ENCODE results near the gene ADIRF.

The ADIRF gene

GRCh38 chr10:86960863-86961434 lies 7.3 kb upstream of the ADIRF start:
- no peak for DNase-seq
- TF ChIP-seq POLR2A (IDR thresholded peaks at IDR 0.05; ENCODE audit: low read length) (no peak), GATA1 (IDR thresholded peaks at IDR 0.05; ENCODE audit: low read depth, low read length) (no peak)

- TF ChIP-seq GATA1 (IDR thresholded peaks at IDR 0.05; ENCODE audit: low read depth, low read length) (no peak), POLR2A (IDR thresholded peaks at IDR 0.05; ENCODE audit: low read length) (no peak)
- no peak for DNase-seq
Observed at GRCh38 chr10:86961481-86962091, 6.7 kb upstream of the ADIRF start.

- TF ChIP-seq GATA1 (IDR thresholded peaks at IDR 0.05; ENCODE audit: low read depth, low read length) (no peak), POLR2A (IDR thresholded peaks at IDR 0.05; ENCODE audit: low read length) (no peak)
- DNase-seq, result no peak
Observed at GRCh38 chr10:86962136-86962980, 5.9 kb upstream of the ADIRF start.

- no peak for DNase-seq
- no peak for TF ChIP-seq GATA1 (IDR thresholded peaks at IDR 0.05; ENCODE audit: low read depth, low read length)
- no peak for TF ChIP-seq POLR2A (IDR thresholded peaks at IDR 0.05; ENCODE audit: low read length)
Observed at GRCh38 chr10:86962981-86963310, 5.3 kb upstream of the ADIRF start.

GRCh38 chr10:86963341-86963919 lies 4.9 kb upstream of the ADIRF start:
- DNase-seq, result no peak
- TF ChIP-seq GATA1 (IDR thresholded peaks at IDR 0.05; ENCODE audit: low read depth, low read length), result no peak
- no peak for TF ChIP-seq POLR2A (IDR thresholded peaks at IDR 0.05; ENCODE audit: low read length)

- DNase-seq, result no peak
- TF ChIP-seq GATA1 (IDR thresholded peaks at IDR 0.05; ENCODE audit: low read depth, low read length), result no peak
- TF ChIP-seq POLR2A (IDR thresholded peaks at IDR 0.05; ENCODE audit: low read length), result no peak
Observed at GRCh38 chr10:86964061-86964846, 4.0 kb upstream of the ADIRF start.

- DNase-seq, result no peak
- no peak for TF ChIP-seq POLR2A (IDR thresholded peaks at IDR 0.05; ENCODE audit: low read length)
- no peak for TF ChIP-seq GATA1 (IDR thresholded peaks at IDR 0.05; ENCODE audit: low read depth, low read length)
Observed at GRCh38 chr10:86964847-86965190, 3.5 kb upstream of the ADIRF start.

- DNase-seq, result no peak
- no peak for TF ChIP-seq GATA1 (IDR thresholded peaks at IDR 0.05; ENCODE audit: low read depth, low read length)
- no peak for TF ChIP-seq POLR2A (IDR thresholded peaks at IDR 0.05; ENCODE audit: low read length)
Observed at GRCh38 chr10:86965986-86966654, 2.2 kb upstream of the ADIRF start.

- TF ChIP-seq GATA1 (IDR thresholded peaks at IDR 0.05; ENCODE audit: low read depth, low read length) (no peak), POLR2A (IDR thresholded peaks at IDR 0.05; ENCODE audit: low read length) (no peak)
- DNase-seq, result no peak
Observed at GRCh38 chr10:86967481-86967941, 771 bp upstream of the ADIRF start.

- DNase-seq, result no peak
- TF ChIP-seq POLR2A (IDR thresholded peaks at IDR 0.05; ENCODE audit: low read length) (no peak), GATA1 (IDR thresholded peaks at IDR 0.05; ENCODE audit: low read depth, low read length) (no peak)
Observed at GRCh38 chr10:86968994-86969355, 693 bp downstream of the ADIRF start.

- no peak for DNase-seq
- no peak for TF ChIP-seq POLR2A (IDR thresholded peaks at IDR 0.05; ENCODE audit: low read length)
- no peak for TF ChIP-seq GATA1 (IDR thresholded peaks at IDR 0.05; ENCODE audit: low read depth, low read length)
Observed at GRCh38 chr10:86969421-86970041, 1.2 kb downstream of the ADIRF start.

GRCh38 chr10:86970162-86970981 lies 2.1 kb downstream of the ADIRF start:
- TF ChIP-seq GATA1 (IDR thresholded peaks at IDR 0.05; ENCODE audit: low read depth, low read length), result no peak
- no peak for TF ChIP-seq POLR2A (IDR thresholded peaks at IDR 0.05; ENCODE audit: low read length)
- DNase-seq, result no peak

Measured in erythroblast (primary cell).